Measurements from ENCODE around the gene UST. TPM values are rescaled to one million over a fixed set of nuclear protein-coding genes. Genes with fewer than 3 reads are reported as not detected.
"Not testable (repeated sequence)": the region's sequence is repeated elsewhere in the genome, so short reads cannot be mapped to it uniquely, and the experiment has no call there.

UST gene
- total and polyA plus RNA-seq, 2 experiments from 2014 or later = 8.0 to 11.7 TPM

- Histone ChIP-seq H3K36me3 (replicated peaks; ENCODE audit: insufficient read depth, low read depth) (no peaks in the 10 kb centered on the region), H3K4me2 (no peak overlapping the region), H3K27me3 (no peaks in the 10 kb centered on the region), H3K79me2 (no peaks in the 10 kb centered on the region), H3K4me3 (no peak overlapping the region), H3K27ac (no peak overlapping the region), H4K20me1 (ENCODE audit: insufficient read depth, poor library complexity, severe bottlenecking) (no peaks in the 10 kb centered on the region), H3K9me3 (ENCODE audit: low read depth) (no peaks in the 10 kb centered on the region), H3K9me2 (replicated peaks; ENCODE audit: insufficient read depth) (no peaks in the 10 kb centered on the region), H3K4me1 (ENCODE audit: insufficient read depth) (no peaks in the 10 kb centered on the region), H2AFZ (no peak overlapping the region)
- no peak for TF ChIP-seq EZH2phosphoT487 (IDR thresholded peaks at IDR 0.05; ENCODE audit: low read depth, severe bottlenecking, unreplicated experiment)
- TF ChIP-seq CTCF (IDR thresholded peaks at IDR 0.05; ENCODE audit: poor library complexity) = no peak
- TF ChIP-seq EZH2 (IDR thresholded peaks at IDR 0.05; ENCODE audit: borderline replicate concordance) = no peak
- 92% methylated on average over 1 of the region's 1 CpG for WGBS (ENCODE audit: low lambda C conversion rate, missing lambda C conversion rate)
- no peak for DNase-seq (ENCODE audit: low spot score)
Measured at GRCh38 chr6:148906386-148906785, 159.6 kb downstream of the UST start.

DNA sequence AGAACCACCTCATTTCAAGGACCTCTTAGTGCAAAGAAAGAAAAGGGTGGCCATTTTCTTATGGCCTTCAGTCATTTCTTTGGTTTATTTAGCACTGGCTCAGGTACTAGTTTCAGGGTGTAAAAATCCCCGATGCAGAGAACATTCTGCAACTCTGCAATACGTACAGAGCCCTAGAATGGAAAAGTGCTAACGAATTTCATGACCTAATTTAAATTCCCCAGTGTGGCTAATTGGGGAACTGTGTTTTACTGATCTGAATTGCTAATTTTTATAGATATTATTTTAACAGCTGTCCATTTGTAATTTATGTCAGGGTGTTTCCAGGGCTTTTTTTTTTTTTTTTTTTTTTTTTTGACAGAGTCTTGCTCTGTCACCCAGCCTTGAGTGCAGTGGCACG lies 160.7 kb downstream of the UST start:
- Histone ChIP-seq H3K27me3 (no peaks in the 10 kb centered on the region), H3K27ac (no peak overlapping the region), H3K4me1 (ENCODE audit: insufficient read depth) (peaks cover 3% of the 10 kb centered on the region), H3K4me2 (no peak overlapping the region), H2AFZ (no peak overlapping the region), H3K36me3 (replicated peaks; ENCODE audit: insufficient read depth, low read depth) (no peaks in the 10 kb centered on the region), H3K79me2 (no peaks in the 10 kb centered on the region), H3K4me3 (no peak overlapping the region), H3K9me2 (replicated peaks; ENCODE audit: insufficient read depth) (no peaks in the 10 kb centered on the region), H3K9me3 (ENCODE audit: low read depth) (no peaks in the 10 kb centered on the region), H4K20me1 (ENCODE audit: insufficient read depth, poor library complexity, severe bottlenecking) (no peaks in the 10 kb centered on the region)
- TF ChIP-seq EZH2phosphoT487 (IDR thresholded peaks at IDR 0.05; ENCODE audit: low read depth, severe bottlenecking, unreplicated experiment) = no peak
- TF ChIP-seq EZH2 (IDR thresholded peaks at IDR 0.05; ENCODE audit: borderline replicate concordance) = no peak
- no peak for TF ChIP-seq CTCF (IDR thresholded peaks at IDR 0.05; ENCODE audit: poor library complexity)
- 97% methylated on average over 4 of the region's 4 CpGs for WGBS (ENCODE audit: low lambda C conversion rate, missing lambda C conversion rate)
- no peak for DNase-seq (ENCODE audit: low spot score)

DNA sequence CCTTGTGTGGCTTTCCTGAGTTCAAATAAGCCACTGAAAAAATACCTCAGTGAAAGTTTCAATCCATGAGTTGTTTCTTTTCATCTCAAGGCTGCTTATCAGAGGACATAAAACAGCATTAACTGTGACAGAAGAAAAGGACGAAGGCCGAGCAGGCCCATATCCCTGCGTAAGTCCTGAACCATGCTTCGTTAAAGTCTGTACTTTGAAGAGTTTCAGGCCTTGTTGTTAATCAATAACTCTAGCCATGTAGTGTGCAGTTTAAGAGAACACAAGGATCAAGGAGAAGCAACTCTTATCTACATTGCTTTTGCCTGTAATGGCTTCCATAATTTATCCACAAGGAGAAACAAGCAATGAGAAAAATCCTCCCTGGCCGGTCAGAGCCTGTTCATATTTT lies 165.4 kb downstream of the UST start:
- Histone ChIP-seq H3K36me3 (replicated peaks; ENCODE audit: insufficient read depth, low read depth) (no peaks in the 10 kb centered on the region), H3K27me3 (no peaks in the 10 kb centered on the region), H3K4me2 (peak overlapping the region; percentile 41), H3K9me2 (replicated peaks; ENCODE audit: insufficient read depth) (no peaks in the 10 kb centered on the region), H4K20me1 (ENCODE audit: insufficient read depth, poor library complexity, severe bottlenecking) (no peaks in the 10 kb centered on the region), H3K79me2 (no peaks in the 10 kb centered on the region), H3K27ac (peak overlapping the region; percentile 48), H2AFZ (no peak overlapping the region), H3K4me1 (ENCODE audit: insufficient read depth) (peaks cover 7% of the 10 kb centered on the region), H3K4me3 (no peak overlapping the region), H3K9me3 (ENCODE audit: low read depth) (no peaks in the 10 kb centered on the region)
- WGBS (ENCODE audit: low lambda C conversion rate, missing lambda C conversion rate) = 33% methylated on average over 5 of the region's 5 CpGs
- TF ChIP-seq EZH2 (IDR thresholded peaks at IDR 0.05; ENCODE audit: borderline replicate concordance) = no peak
- DNase-seq (ENCODE audit: low spot score) = peak; percentile 42

DNA sequence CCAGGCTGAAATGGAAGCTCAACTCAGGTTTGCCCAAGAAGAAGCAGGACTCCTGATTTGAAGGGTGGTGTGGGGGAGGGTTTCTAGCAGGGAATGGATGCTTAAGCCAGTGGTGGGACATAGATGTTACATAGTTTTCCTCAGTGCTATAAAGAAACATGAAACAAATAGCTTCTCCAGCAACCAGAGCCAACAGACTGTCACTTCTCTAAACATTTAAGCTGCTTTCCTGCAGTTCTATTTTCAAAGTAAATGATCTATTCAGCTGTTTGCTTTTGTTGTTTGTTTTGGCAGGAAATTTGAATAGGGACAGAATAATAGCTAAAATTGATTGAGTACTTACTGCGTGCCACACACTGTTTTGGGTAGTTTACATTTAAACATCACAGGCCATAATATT lies 169.0 kb downstream of the UST start:
- H3K9me2 ChIP-seq (replicated peaks; ENCODE audit: insufficient read depth) = no peaks in the 10 kb centered on the region
- no peak for DNase-seq (ENCODE audit: low spot score)
- H3K36me3 ChIP-seq (replicated peaks; ENCODE audit: insufficient read depth, low read depth) = no peaks in the 10 kb centered on the region
- H3K27ac ChIP-seq = no peak overlapping the region
- no peak overlapping the region for H3K4me3 ChIP-seq
- TF ChIP-seq CTCF (IDR thresholded peaks at IDR 0.05; ENCODE audit: poor library complexity) (no peak), EZH2 (IDR thresholded peaks at IDR 0.05; ENCODE audit: borderline replicate concordance) (no peak), EZH2phosphoT487 (IDR thresholded peaks at IDR 0.05; ENCODE audit: low read depth, severe bottlenecking, unreplicated experiment) (no peak)
- WGBS (ENCODE audit: low lambda C conversion rate, missing lambda C conversion rate) = 57% methylated on average over 1 of the region's 1 CpG
- H2AFZ ChIP-seq = no peak overlapping the region
- H3K9me3 ChIP-seq (ENCODE audit: low read depth) = no peaks in the 10 kb centered on the region
- H4K20me1 ChIP-seq (ENCODE audit: insufficient read depth, poor library complexity, severe bottlenecking) = no peaks in the 10 kb centered on the region
- H3K79me2 ChIP-seq = no peaks in the 10 kb centered on the region
- no peak overlapping the region for H3K4me2 ChIP-seq
- H3K4me1 ChIP-seq (ENCODE audit: insufficient read depth) = peaks cover 7% of the 10 kb centered on the region
- no peaks in the 10 kb centered on the region for H3K27me3 ChIP-seq

GRCh38 chr6:148916485-148916884 lies 169.7 kb downstream of the UST start:
- H3K4me2 ChIP-seq; DNase-seq (ENCODE audit: low spot score); H3K9me2 ChIP-seq (replicated peaks; ENCODE audit: insufficient read depth); H3K27me3 ChIP-seq; H3K9me3 ChIP-seq (ENCODE audit: low read depth); H3K4me3 ChIP-seq; H3K27ac ChIP-seq; H4K20me1 ChIP-seq (ENCODE audit: insufficient read depth, poor library complexity, severe bottlenecking); H3K36me3 ChIP-seq (replicated peaks; ENCODE audit: insufficient read depth, low read depth); H2AFZ ChIP-seq; H3K79me2 ChIP-seq; H3K4me1 ChIP-seq (ENCODE audit: insufficient read depth): not testable (repeated sequence)
- WGBS (ENCODE audit: low lambda C conversion rate, missing lambda C conversion rate) = 96% methylated on average over 10 of the region's 10 CpGs
